Measurements from ENCODE around the gene RNF166. TPM values are rescaled to one million over a fixed set of nuclear protein-coding genes. Genes with fewer than 3 reads are reported as not detected.

The RNF166 gene
- total and polyA plus RNA-seq, 2 donors (not counting 1 experiment from before 2014, with no cell fraction given): 6.6 to 9.7 TPM

DNA sequence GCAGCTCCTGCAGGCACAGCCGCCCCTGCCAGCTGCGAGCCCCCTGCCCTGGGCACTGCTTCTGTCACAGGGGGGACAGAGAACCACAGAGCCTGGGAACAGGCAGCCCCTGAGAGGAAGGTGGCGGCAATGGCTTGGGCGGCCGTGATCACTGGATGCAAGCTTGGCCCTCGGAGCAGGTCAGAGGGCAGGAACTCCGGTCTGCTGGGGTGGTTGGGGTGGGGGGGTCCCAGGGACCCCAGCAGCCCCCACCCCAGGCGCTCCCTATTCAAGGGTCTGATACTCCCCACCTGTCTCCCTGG is 53.5 kb downstream of the RNF166 start:
- H3K27ac ChIP-seq (ENCODE audit: insufficient read depth, low read length): no peak overlapping the region
- H3K79me2 ChIP-seq (ENCODE audit: control insufficient read depth, insufficient read depth, low read length): no peaks in the 10 kb centered on the region
- H3K4me1 ChIP-seq (ENCODE audit: control insufficient read depth, extremely low read depth, insufficient read depth, low read length): peaks cover 9% of the 10 kb centered on the region
- H3K9ac ChIP-seq (ENCODE audit: insufficient read depth, low read length): no peak overlapping the region
- no peak overlapping the region for H3K4me3 ChIP-seq (replicated peaks in 1 of 4; ENCODE audit: control extremely low read depth in 1 of 4, insufficient read depth in 1 of 4, low read depth in 3 of 4, low read length in 4 of 4)
- DNase-seq (ENCODE audit: low read depth in 2 of 2): no peak
- H3K27me3 ChIP-seq (ENCODE audit: control insufficient read depth, insufficient read depth, low read length): no peaks in the 10 kb centered on the region
- H3K4me2 ChIP-seq (ENCODE audit: extremely low read depth, insufficient read depth, low read length): no peak overlapping the region
- no peak overlapping the region for H2AFZ ChIP-seq (ENCODE audit: low read length)
- H3K36me3 ChIP-seq (ENCODE audit: control insufficient read depth, insufficient read depth, low read length): peaks cover 33% of the 10 kb centered on the region
- no peaks in the 10 kb centered on the region for H3K9me3 ChIP-seq (ENCODE audit: control insufficient read depth, insufficient read depth, low read depth, low read length)
- H4K20me1 ChIP-seq (ENCODE audit: control insufficient read depth, extremely low read depth, insufficient read depth, low read length): no peaks in the 10 kb centered on the region
- TF ChIP-seq, protein P1, sequence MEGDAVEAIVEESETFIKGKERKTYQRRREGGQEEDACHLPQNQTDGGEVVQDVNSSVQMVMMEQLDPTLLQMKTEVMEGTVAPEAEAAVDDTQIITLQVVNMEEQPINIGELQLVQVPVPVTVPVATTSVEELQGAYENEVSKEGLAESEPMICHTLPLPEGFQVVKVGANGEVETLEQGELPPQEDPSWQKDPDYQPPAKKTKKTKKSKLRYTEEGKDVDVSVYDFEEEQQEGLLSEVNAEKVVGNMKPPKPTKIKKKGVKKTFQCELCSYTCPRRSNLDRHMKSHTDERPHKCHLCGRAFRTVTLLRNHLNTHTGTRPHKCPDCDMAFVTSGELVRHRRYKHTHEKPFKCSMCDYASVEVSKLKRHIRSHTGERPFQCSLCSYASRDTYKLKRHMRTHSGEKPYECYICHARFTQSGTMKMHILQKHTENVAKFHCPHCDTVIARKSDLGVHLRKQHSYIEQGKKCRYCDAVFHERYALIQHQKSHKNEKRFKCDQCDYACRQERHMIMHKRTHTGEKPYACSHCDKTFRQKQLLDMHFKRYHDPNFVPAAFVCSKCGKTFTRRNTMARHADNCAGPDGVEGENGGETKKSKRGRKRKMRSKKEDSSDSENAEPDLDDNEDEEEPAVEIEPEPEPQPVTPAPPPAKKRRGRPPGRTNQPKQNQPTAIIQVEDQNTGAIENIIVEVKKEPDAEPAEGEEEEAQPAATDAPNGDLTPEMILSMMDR (conservative IDR thresholded peaks at IDR 0.05 in 1 of 2, IDR thresholded peaks at IDR 0.05 in 1 of 2; ENCODE audit: low read depth in 1 of 2, low read length in 2 of 2): no peak
- TF ChIP-seq EZH2 (IDR thresholded peaks at IDR 0.05; ENCODE audit: low read length, missing control alignments): no peak

DNA sequence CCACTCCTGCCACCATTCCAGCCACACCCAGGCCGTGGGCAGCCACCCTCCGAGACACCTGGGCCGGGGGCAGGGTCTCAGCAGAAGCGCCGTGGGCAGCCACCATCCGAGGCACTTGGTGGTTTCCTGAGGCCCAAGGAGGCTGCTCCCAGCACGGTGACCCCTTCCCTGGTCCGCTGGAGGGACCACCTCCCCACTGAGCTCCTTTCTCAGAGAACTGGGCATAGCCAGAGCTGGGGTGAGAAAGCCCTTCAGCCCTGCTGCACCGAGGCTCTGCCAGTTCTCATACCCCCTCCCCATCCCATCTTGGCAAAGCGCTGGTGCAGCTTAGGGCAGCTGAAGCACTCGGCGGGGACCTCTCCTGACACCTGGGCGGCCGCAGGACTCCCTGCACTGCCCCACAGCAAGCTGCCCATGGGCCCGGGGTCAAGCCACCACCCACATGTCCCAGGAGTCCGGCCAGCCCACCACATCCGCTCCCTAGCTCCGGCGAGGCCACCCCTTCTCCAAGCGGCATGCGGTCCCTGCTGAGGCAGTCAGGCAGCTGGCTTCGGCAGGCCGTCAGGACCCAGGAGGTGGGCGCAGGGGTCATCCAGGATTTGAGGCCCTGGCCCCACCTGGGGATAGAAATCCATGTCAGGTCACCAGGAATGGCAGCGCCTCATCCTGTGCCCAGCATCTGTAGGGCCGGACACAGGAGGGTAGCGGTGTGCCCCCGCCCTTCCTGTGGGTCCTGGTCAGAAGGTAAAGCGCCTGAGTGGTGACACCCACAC is 54.0 kb downstream of the RNF166 start:
- no peaks in the 10 kb centered on the region for H3K79me2 ChIP-seq (ENCODE audit: control insufficient read depth, insufficient read depth, low read length)
- no peaks in the 10 kb centered on the region for H3K27me3 ChIP-seq (ENCODE audit: control insufficient read depth, insufficient read depth, low read length)
- no peak for DNase-seq (ENCODE audit: low read depth in 2 of 2)
- H3K9me3 ChIP-seq (ENCODE audit: control insufficient read depth, insufficient read depth, low read depth, low read length): no peaks in the 10 kb centered on the region
- peaks cover 9% of the 10 kb centered on the region for H3K4me1 ChIP-seq (ENCODE audit: control insufficient read depth, extremely low read depth, insufficient read depth, low read length)
- TF ChIP-seq, protein P1 (conservative IDR thresholded peaks at IDR 0.05 in 1 of 2, IDR thresholded peaks at IDR 0.05 in 1 of 2; ENCODE audit: low read depth in 1 of 2, low read length in 2 of 2): no peak
- TF ChIP-seq EZH2 (IDR thresholded peaks at IDR 0.05; ENCODE audit: low read length, missing control alignments): no peak
- H3K9ac ChIP-seq (ENCODE audit: insufficient read depth, low read length): no peak overlapping the region
- H2AFZ ChIP-seq (ENCODE audit: low read length): no peak overlapping the region
- peaks cover 30% of the 10 kb centered on the region for H3K36me3 ChIP-seq (ENCODE audit: control insufficient read depth, insufficient read depth, low read length)
- no peak overlapping the region for H3K4me3 ChIP-seq (replicated peaks in 1 of 4; ENCODE audit: control extremely low read depth in 1 of 4, insufficient read depth in 1 of 4, low read depth in 3 of 4, low read length in 4 of 4)
- H4K20me1 ChIP-seq (ENCODE audit: control insufficient read depth, extremely low read depth, insufficient read depth, low read length): no peaks in the 10 kb centered on the region
- no peak overlapping the region for H3K27ac ChIP-seq (ENCODE audit: insufficient read depth, low read length)
- H3K4me2 ChIP-seq (ENCODE audit: extremely low read depth, insufficient read depth, low read length): no peak overlapping the region

DNA sequence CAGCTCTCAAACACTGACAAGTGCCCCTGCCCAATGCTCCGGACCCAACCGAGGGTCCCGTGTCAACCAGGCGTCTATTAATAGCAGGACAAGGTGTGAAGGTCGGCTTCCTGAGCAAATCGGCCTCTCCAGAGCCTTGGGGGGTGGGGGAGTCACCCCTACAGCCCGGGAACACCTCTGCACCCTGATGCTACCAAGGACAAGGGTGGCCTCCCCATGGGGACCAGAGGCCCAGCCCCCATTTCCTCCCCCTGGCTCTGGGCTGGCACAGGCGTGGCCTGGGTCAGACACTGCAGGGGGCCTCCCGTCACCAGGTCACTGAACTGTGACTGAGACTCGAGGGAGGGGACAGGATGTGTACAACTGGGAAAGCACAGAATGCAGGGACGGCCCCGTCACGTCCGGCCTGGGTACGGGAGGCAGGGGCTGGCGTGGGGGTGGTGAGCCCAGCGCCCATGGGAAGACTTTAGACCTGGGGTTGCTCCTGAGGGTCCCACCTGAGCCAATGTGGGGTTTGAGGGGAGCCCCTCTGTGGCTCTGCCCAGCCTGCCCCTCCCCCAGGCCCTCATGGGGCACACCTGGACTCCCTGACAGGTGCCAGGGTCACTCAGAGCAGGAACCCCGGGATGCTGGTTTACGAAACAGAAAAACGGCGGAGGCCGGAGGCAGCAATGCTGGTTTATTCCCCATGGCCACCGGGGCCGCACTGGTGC is 54.8 kb downstream of the RNF166 start:
- H3K79me2 ChIP-seq (ENCODE audit: control insufficient read depth, insufficient read depth, low read length): no peaks in the 10 kb centered on the region
- H3K27ac ChIP-seq (ENCODE audit: insufficient read depth, low read length): peak overlapping the region; percentile 57
- peak overlapping the region; percentile 69 for H3K4me2 ChIP-seq (ENCODE audit: extremely low read depth, insufficient read depth, low read length)
- peaks cover 27% of the 10 kb centered on the region for H3K36me3 ChIP-seq (ENCODE audit: control insufficient read depth, insufficient read depth, low read length)
- peak overlapping the region; percentile 17 to 74 (median 33) for H3K4me3 ChIP-seq (replicated peaks in 1 of 4; ENCODE audit: control extremely low read depth in 1 of 4, insufficient read depth in 1 of 4, low read depth in 3 of 4, low read length in 4 of 4)
- DNase-seq (ENCODE audit: low read depth in 2 of 2): no peak
- H3K4me1 ChIP-seq (ENCODE audit: control insufficient read depth, extremely low read depth, insufficient read depth, low read length): peaks cover 9% of the 10 kb centered on the region
- no peaks in the 10 kb centered on the region for H4K20me1 ChIP-seq (ENCODE audit: control insufficient read depth, extremely low read depth, insufficient read depth, low read length)
- H2AFZ ChIP-seq (ENCODE audit: low read length): no peak overlapping the region
- peak overlapping the region; percentile 36 for H3K9ac ChIP-seq (ENCODE audit: insufficient read depth, low read length)
- H3K27me3 ChIP-seq (ENCODE audit: control insufficient read depth, insufficient read depth, low read length): no peaks in the 10 kb centered on the region
- no peaks in the 10 kb centered on the region for H3K9me3 ChIP-seq (ENCODE audit: control insufficient read depth, insufficient read depth, low read depth, low read length)
- TF ChIP-seq, protein P1 (conservative IDR thresholded peaks at IDR 0.05 in 1 of 2, IDR thresholded peaks at IDR 0.05 in 1 of 2; ENCODE audit: low read depth in 1 of 2, low read length in 2 of 2): no peak
- TF ChIP-seq EZH2 (IDR thresholded peaks at IDR 0.05; ENCODE audit: low read length, missing control alignments): no peak
